GM13976 (cell line): Measurements from ENCODE around the gene PRR16.

Source experiments
- DNase-seq: peaks from one replicate; pipeline ENCODE4 v3.0.0; 2012; ENCODE audit warnings: low spot score
- in situ Hi-C: fragments of 300-500 bp; cut with MboI; formaldehyde crosslinking; loops from one replicate; pipeline ENCODE4 v1.12.0; 2022; ENCODE audit warnings: low sequenced_read_pairs, mixed read lengths, inconsistent platforms; ENCODE audit not compliant: unreplicated experiment
- TF ChIP-seq, protein P1 (sequence below): IDR thresholded peaks from 2 replicates; pipeline ENCODE4 v1.5.1; 2012; ENCODE audit warnings: borderline replicate concordance, mild to moderate bottlenecking; ENCODE audit not compliant: insufficient read depth; ENCODE audit errors: extremely low read depth, missing control alignments, control extremely low read depth

The PRR16 gene

DNA sequence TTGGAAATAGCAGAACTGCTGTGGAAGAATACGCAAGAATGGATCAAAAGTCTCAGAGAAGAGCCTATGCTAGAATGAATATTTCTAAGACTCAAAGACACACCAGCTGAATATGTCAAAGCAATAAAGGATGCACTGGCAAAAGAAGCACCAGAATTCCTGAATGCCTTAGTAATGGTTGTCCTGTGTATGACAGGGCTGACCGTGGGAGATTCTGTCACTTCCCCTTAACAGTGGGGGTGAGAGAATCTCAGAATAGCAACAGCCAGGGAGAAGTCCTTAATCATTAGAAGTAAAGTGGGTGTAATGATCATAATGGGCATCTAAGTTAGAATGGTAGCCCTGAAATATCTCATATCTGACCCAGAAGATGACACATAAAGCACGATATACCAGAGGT, 14.6 kb upstream of the PRR16 start:
- in situ Hi-C loops: no loop called here
- TF ChIP-seq, protein P1, sequence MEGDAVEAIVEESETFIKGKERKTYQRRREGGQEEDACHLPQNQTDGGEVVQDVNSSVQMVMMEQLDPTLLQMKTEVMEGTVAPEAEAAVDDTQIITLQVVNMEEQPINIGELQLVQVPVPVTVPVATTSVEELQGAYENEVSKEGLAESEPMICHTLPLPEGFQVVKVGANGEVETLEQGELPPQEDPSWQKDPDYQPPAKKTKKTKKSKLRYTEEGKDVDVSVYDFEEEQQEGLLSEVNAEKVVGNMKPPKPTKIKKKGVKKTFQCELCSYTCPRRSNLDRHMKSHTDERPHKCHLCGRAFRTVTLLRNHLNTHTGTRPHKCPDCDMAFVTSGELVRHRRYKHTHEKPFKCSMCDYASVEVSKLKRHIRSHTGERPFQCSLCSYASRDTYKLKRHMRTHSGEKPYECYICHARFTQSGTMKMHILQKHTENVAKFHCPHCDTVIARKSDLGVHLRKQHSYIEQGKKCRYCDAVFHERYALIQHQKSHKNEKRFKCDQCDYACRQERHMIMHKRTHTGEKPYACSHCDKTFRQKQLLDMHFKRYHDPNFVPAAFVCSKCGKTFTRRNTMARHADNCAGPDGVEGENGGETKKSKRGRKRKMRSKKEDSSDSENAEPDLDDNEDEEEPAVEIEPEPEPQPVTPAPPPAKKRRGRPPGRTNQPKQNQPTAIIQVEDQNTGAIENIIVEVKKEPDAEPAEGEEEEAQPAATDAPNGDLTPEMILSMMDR: no peak
- no peak for DNase-seq

DNA sequence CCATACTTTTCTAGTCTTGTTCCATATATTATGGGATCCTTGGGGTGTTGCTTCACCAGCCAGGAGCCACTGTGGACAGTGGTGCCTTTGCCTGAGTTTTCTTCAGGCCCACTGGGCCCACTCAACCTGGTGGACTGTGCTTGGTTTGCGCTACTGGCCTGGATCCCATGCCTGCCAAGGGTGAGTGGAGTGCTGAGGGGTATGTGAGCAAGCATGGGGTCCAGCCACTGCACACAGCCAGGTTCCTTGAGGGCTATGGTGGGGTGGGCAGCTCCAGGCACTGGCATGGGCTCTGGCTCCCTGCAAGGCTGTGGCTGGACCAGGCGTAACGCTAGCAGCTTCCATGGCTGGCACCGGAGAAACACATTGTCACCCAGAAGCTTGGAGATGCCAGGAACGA, 13.2 kb upstream of the PRR16 start:
- in situ Hi-C loops: loop anchor here (25.0 kb wide), 1 partner anchor 989 kb away; the partner anchor contains the start of gene HSD17B4
- TF ChIP-seq, protein P1: no peak
- DNase-seq: no peak

DNA sequence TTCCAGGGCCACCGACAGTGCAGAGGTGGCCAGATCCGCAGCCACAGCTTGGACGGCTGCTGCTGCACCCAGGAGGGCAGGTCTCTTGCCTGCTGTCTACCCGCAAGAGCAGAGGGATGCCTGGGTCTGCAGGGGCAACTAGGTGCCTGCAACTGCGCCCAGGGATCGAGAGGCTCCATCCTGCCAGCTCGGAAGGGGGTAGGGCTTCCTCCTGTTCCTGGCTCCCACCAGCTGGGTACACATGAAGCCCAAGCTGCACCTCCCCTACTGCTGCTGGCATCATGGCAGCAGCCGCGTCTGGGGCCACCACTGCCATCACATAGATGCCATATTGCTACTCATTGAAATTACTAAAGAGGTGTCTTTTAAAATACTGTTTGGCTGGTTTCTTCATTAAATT, 12.7 kb upstream of the PRR16 start:
- no peak for DNase-seq
- TF ChIP-seq, protein P1: no peak
- in situ Hi-C loops: loop anchor here (25.0 kb wide), 1 partner anchor 989 kb away; the partner anchor contains the start of gene HSD17B4

DNA sequence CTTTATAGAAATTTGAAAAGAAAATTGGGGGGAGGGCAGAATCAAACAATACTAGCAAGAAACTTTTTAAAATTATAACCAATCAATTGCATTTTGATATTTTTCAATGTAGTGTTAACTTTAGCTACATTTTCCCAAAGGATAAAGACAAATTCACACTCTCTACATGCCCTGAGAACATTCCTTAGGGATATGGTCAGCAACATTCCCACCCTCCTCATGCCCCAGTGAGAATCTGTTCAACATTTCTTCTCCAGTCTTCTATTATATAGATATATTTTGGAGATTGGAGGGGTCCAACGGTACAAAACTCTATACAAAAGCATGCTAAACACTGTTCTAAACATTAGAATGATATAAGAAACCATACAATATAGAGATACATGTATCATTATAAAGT, 11.6 kb upstream of the PRR16 start:
- in situ Hi-C loops: loop anchor here (25.0 kb wide), 1 partner anchor 990 kb away; the partner anchor contains the start of gene HSD17B4
- DNase-seq: no peak
- TF ChIP-seq, protein P1: no peak

DNA sequence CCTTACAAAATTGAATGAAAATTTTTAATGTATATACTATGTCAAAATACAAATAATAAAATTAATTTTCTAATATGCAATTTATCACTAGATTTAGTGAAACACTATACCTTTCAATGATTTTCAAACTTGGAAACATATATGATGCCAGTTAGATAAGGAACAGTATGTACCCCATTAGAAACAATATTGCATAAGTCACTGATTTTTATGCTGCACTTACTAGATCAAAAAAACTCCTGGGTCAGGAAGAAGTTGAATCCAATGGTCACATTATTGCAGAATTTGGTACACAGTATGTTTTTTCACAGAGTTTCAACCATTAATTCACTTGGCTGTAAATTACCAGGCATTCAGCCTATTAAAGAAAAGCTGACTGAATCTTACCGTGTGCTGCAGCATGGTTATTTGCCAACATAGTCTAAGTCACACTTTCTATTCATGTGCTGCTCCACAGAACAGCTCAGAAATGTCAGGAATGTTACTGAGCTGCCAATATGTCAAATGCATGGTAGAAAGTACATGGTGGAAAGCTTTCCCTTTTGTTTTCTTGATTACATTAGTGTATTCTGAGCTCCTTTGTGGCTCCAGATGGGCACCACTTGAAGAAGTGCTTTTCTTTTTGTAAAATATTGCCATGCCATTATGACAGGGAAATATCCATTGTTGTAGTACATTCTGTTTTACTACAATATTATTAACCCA, 9.9 kb upstream of the PRR16 start:
- DNase-seq: no peak
- TF ChIP-seq, protein P1: no peak
- in situ Hi-C loops: loop anchor here (25.0 kb wide), 1 partner anchor 992 kb away; the partner anchor contains the start of gene HSD17B4

DNA sequence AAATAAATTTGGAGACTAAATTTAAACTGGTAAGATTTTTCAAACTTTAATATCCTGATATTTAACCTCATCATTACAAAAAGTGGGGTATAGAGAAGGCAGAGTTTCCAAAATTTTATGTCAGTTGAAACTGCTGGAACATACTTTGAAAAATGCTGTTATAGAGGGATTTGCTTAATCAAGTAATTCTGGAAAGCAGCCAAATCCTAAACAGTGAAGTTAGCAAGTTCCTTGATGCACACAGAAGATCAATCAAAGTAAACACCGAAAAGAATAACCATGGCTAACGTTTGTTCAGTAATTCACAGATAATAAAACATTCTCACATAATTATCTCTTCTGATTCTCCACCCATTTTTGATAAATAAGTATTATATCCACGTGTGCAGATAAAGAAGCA, 8.1 kb upstream of the PRR16 start:
- no peak for DNase-seq
- TF ChIP-seq, protein P1: no peak
- in situ Hi-C loops: loop anchor here (25.0 kb wide), 1 partner anchor 994 kb away; the partner anchor contains the start of gene HSD17B4
